Left ventricle myocardium inferior (tissue), 1 donor: Measurements from ENCODE around the gene CHRFAM7A. TPM values are rescaled to one million over a fixed set of nuclear protein-coding genes. Genes with fewer than 3 reads are reported as not detected.
"Not testable (repeated sequence)": the region's sequence is repeated elsewhere in the genome, so short reads cannot be mapped to it uniquely, and the experiment has no call there.

Source experiments
- DNase-seq: peaks from one replicate; pipeline ENCODE4 v3.0.0-alpha.2; 2020
- H3K27ac ChIP-seq: fragments of 200-600 bp; replicated peaks from 2 replicates; pipeline ENCODE4 v1.8.0; 2021
- H3K27me3 ChIP-seq: fragments of 200-600 bp; 2 replicates; pipeline ENCODE4 v1.8.0; 2021; ENCODE audit warnings: low read depth
- H3K36me3 ChIP-seq: fragments of 200-600 bp; 2 replicates; pipeline ENCODE4 v1.8.0; 2021
- H3K4me1 ChIP-seq: fragments of 200-600 bp; 2 replicates; pipeline ENCODE4 v1.8.0; 2021
- H3K4me3 ChIP-seq: fragments of 200-600 bp; 2 replicates; pipeline ENCODE4 v1.8.0; 2021; ENCODE audit warnings: mild to moderate bottlenecking, moderate library complexity
- H3K9me3 ChIP-seq: fragments of 200-600 bp; replicated peaks from 2 replicates; pipeline ENCODE4 v1.8.0; 2021
- intact Hi-C: fragments of 100-400 bp; cut with micrococcal nuclease; formaldehyde crosslinking; loops from one replicate; pipeline ENCODE4 v1.11.0; 2022
- total RNA-seq: library from RNA; stranded (reverse); fragmentation: NEBNext Ultra II Directional; extraction: Animal tissue kit (Norgen Biotek cat#: 25700); gene quantifications from one replicate; pipeline ENCODE4 v1.2.1, GENCODE V29; 2021
- donor health status: DM: no; HTN: yes; CAD: no; lungs with severe emphysema.

CHRFAM7A gene
- total RNA-seq, 1 donor from 2014 or later, result 2.4 TPM

DNA sequence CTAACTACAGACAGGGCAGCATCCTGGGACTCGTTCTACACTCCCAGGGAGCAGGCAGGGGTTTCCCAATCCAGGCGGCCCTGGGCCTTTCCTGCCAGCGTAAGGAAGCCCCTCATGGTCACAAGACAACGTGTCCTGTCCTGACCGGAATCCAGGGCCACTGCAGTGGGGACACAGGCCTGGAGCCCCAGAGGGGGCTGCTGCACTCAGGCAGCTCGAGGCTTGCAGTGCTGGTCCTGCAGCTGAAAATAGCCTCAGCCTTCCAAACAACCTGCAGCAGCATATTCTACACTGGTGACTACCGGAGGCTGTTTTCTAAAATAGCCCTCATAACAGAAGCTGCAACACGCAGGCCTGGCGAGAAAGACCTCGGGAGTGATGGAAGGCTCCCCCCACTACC is 18.5 kb downstream of the CHRFAM7A start:
- H3K4me3 ChIP-seq, H3K4me1 ChIP-seq, H3K9me3 ChIP-seq, H3K27ac ChIP-seq, H3K27me3 ChIP-seq, DNase-seq, intact Hi-C loops, H3K36me3 ChIP-seq: not testable (repeated sequence)

DNA sequence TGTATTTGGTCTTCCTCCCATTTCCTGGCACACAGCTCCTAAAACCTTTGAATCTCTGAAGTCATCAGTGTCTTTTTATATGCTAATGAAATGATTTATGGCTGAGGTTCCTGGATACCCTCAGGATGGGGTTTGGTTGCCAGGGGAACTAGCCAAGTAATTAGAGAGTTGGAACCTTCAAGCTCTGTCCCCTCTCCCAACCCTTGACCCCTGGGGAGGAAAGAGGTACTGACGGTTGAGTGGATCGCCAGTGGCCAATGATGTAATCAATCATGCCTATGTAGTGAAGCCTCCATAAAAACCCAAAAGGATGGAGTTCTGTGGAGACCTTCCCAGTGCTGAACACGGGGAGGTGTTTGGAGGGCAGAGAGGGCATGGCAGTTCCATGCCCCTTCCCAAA is 25.1 kb downstream of the CHRFAM7A start:
- H3K27ac ChIP-seq, intact Hi-C loops, H3K4me3 ChIP-seq, H3K27me3 ChIP-seq, H3K36me3 ChIP-seq, H3K4me1 ChIP-seq, DNase-seq, H3K9me3 ChIP-seq: not testable (repeated sequence)

DNA sequence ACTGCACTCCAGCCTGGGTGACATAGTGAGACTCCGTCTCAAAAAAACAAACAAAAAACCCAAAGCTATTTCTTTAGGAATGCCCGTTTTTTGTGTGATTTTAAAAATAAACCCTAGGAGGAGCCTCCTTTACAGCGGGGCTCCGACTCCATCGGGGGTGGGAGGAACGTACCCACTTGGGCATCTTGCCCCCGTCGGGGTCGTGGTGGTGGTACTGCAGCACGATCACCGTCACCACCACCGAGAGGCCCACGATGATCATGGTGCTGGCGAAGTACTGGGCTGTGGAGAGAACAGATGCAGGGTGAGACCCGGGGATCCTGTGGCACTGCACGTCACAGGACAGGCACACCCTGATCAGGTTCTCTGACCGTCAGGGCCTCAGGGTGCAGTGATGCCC is 26.1 kb downstream of the CHRFAM7A start:
- H3K27ac ChIP-seq, H3K9me3 ChIP-seq, H3K4me3 ChIP-seq, H3K36me3 ChIP-seq, H3K4me1 ChIP-seq, intact Hi-C loops, DNase-seq, H3K27me3 ChIP-seq: not testable (repeated sequence)

DNA sequence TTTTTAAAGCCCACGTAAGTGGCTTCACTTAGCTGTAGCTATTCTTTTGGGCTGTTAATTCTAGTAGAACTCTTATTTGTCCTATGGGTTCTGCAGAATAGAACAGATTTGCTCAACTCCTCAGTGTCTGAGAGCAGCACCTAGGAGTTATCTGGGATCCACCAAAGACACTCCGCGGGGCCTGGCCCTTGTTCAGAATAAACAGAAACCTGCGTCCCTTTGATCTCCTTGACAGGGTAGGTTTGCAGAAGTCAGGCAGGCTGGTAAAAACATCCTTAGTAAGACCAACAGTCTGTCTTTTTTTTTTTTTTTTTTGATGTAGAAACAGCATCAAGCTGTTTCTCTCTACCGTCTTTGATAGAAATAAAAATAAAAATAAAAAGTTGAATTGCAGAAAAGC is 31.9 kb downstream of the CHRFAM7A start:
- H3K36me3 ChIP-seq, H3K9me3 ChIP-seq, DNase-seq, H3K4me1 ChIP-seq, intact Hi-C loops, H3K27me3 ChIP-seq, H3K27ac ChIP-seq, H3K4me3 ChIP-seq: not testable (repeated sequence)

DNA sequence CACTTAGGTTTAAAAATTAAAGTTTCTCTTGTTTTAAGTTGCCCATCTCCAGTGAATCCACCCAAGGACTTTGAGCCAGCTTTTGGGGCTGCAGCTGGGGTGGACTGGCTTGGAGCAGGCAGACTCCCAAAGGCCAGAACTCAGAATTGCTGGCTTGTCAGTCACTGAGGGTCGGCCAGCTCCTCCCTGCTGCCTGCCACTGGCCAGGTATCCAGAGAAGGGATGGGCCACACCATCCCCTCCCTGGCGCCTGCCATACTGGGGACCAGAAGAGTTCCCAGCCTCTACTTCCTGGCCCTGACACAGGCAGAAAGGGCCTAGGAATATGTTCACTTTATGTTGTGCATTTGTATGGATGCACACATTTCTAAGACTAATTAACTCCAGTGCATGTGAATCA is 32.4 kb downstream of the CHRFAM7A start:
- H3K4me3 ChIP-seq, intact Hi-C loops, H3K9me3 ChIP-seq, H3K36me3 ChIP-seq, DNase-seq, H3K4me1 ChIP-seq, H3K27ac ChIP-seq, H3K27me3 ChIP-seq: not testable (repeated sequence)

DNA sequence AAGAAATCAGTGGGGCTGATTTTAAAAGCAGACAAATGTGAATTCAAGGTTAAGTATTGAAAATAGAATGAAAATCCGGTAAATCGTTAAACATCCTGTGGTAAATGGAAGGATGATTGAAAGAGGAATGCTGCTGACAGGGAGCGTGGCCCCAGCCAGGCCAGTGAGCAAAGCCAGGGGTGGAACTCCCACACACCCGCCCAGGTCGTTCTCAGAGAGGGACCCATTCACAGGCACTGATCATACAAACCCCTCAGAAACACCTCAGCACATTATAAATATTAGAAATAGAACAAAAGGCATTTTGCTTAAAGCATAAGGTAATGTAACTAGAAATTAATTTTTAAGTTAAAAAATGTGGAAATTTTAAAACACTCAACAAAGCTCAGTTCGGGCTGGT is 38.3 kb downstream of the CHRFAM7A start:
- DNase-seq, H3K36me3 ChIP-seq, H3K4me1 ChIP-seq, intact Hi-C loops, H3K9me3 ChIP-seq, H3K4me3 ChIP-seq, H3K27ac ChIP-seq, H3K27me3 ChIP-seq: not testable (repeated sequence)

DNA sequence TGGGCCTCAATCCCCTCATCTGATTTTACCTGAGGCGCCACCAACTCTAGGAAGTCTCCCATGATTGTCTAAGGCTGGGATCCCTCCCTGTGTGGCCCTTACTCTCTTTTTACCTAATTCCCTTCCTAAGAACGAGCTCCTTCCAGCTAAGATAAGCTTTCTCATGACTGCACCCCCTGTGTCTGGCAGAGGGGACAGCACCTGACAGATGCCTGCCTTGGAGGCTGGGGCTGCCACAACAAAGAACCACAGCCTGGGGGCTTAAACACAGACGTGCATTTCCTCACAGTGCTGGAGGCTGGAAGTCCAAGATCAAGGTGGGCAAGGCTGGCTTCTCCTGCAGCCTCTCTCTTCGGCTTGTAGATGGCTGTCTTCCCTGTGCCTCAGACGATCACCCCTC is 43.5 kb downstream of the CHRFAM7A start:
- H3K27ac ChIP-seq, intact Hi-C loops: not testable (repeated sequence)

DNA sequence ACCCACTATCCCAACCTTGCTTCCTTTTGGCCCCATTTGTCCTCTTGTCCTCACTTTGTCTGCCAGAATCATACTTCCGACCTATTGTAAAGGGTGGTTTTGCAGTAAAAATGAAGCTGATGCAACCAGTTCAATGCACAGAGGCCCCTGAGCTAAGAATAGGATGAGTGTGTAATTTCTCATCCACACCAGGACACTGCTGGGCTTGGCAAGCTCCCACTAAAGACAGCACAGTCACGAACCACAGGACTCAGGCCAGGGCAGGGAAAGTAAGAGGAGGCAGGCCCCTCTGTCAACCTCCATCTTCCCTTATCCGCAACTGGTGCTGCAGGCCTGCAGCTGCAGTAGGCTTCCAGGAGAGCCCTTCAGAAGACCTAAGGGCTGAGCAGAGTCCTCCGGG is 56.8 kb downstream of the CHRFAM7A start:
- DNase-seq, intact Hi-C loops, H3K27me3 ChIP-seq, H3K27ac ChIP-seq, H3K4me3 ChIP-seq, H3K9me3 ChIP-seq, H3K36me3 ChIP-seq, H3K4me1 ChIP-seq: not testable (repeated sequence)

More for the DNA sequence above, 43.5 kb downstream of the CHRFAM7A start:
- not testable (repeated sequence) for H3K9me3 ChIP-seq, DNase-seq, H3K27me3 ChIP-seq, H3K4me3 ChIP-seq, H3K36me3 ChIP-seq, H3K4me1 ChIP-seq

DNA sequence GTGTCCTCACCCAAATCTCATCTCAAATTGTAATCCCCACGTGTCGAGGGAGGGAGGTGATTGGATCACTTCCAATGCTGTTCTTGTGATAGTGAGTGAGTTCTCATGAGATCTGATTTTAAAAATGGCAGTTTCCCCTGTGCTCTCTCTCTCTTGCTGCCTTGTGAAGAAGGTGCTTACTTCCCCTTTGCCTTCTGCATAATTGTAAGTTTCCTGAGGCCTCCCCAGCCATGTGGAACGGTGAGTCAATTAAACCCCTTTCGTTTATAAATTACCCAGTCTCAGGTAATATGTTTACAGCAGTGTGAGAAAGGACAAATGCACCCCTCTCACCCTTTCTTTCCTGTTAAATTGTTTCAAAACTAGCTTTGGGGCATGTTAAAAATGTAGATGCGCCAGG is 59.2 kb downstream of the CHRFAM7A start:
- H3K27ac ChIP-seq, H3K9me3 ChIP-seq, DNase-seq, H3K4me1 ChIP-seq, H3K36me3 ChIP-seq, H3K27me3 ChIP-seq, intact Hi-C loops, H3K4me3 ChIP-seq: not testable (repeated sequence)

DNA sequence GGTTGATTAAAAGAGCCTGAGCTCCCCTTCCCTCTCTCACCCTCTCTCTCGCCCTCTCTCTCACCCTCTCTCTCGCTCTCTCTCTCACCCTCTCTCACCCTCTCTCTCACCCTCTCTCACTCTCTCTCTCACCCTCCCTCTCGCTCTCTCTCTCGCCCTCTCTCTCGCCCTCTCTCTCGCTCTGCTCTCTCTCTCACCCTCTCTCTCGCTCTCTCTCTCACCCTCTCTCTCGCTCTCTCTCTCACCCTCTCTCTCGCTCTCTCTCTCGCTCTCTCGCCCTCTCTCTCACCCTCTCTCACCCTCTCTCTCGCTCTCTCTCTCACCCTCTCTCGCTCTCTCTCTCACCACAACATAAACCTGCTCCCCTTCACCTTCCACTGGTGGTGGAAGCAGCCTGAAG is 67.2 kb downstream of the CHRFAM7A start:
- H3K4me1 ChIP-seq, intact Hi-C loops, H3K4me3 ChIP-seq, H3K27ac ChIP-seq, DNase-seq, H3K36me3 ChIP-seq, H3K27me3 ChIP-seq, H3K9me3 ChIP-seq: not testable (repeated sequence)

DNA sequence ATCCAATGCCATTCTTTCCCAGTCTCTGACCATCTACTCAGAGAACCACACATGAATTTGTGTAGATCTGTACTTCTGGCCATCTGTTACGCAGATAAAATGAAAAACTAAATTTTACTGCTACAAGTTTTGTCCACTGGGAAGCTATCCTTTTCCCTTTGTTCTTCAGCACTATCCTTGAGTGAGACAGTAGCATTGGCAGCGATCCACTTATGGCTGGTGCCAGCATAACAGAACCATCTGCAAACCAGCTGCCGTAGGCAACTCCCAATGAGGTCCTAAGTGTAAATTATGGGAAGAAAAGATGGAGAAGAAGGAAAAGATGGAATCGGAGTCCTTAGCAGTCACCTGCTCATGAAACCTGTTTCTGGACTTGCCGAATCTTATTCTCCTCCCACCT is 72.3 kb downstream of the CHRFAM7A start:
- DNase-seq, H3K9me3 ChIP-seq: not testable (repeated sequence)

DNA sequence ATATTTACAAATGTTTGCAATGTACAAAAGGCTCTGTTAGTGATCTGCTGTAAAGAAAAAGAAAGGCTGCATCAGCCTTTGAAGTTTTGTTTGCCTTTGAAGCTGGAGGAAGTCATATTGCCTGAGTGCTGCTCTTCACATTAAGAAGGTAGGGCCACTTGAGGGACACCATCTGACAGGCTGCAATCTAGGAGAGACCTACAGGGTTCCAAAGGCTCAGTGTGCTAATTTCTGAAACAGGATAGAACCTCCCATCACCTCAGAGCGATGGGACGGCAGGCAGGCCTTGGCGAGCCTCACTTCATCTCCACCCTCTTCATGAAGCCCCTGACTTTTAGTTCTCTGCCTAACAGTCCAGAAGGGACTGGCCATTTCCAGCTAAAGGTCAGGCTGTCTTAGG is 77.6 kb downstream of the CHRFAM7A start:
- DNase-seq, H3K27me3 ChIP-seq, H3K36me3 ChIP-seq, intact Hi-C loops, H3K27ac ChIP-seq, H3K4me1 ChIP-seq, H3K4me3 ChIP-seq, H3K9me3 ChIP-seq: not testable (repeated sequence)

More for the DNA sequence above, 72.3 kb downstream of the CHRFAM7A start:
- H3K36me3 ChIP-seq, H3K4me3 ChIP-seq, H3K27me3 ChIP-seq, H3K27ac ChIP-seq, intact Hi-C loops, H3K4me1 ChIP-seq: not testable (repeated sequence)

DNA sequence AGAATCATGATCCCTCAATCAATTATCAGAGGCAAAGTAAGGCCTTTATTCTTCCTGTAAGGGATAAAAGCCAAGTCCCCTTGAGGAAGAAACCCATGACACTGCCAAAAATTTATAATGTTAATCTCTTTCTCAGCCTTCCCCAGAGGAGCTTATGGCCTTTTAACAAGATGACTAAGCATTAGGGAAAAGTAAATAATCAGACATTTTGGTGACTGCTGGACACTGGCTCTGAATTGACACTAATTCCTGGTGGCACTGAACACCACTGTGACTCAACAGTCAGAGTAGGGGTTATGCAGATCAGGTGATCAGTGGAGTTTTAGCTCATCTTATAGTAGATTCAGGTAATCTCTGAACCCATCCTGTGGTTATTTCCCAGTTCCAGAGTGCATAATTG is 82.8 kb downstream of the CHRFAM7A start:
- DNase-seq, H3K27ac ChIP-seq, H3K4me3 ChIP-seq, H3K4me1 ChIP-seq, intact Hi-C loops, H3K27me3 ChIP-seq, H3K9me3 ChIP-seq, H3K36me3 ChIP-seq: not testable (repeated sequence)
